Gastrocnemius medialis (tissue), 4 donors: ENCODE data around the gene ATP6AP2. TPM values are rescaled to one million over a fixed set of nuclear protein-coding genes. Genes with fewer than 3 reads are reported as not detected.
"Not testable (repeated sequence)": the region's sequence is repeated elsewhere in the genome, so short reads cannot be mapped to it uniquely, and the experiment has no call there.

ENCODE experiments used
- ATAC-seq, 2 donors: fragments of 150-250 bp; one replicate each; pipeline ENCODE4 v1.9.1; 2016
- DNase-seq, 2 donors: peaks; one replicate each; pipeline ENCODE4 v3.0.0-alpha.2; 2019
- H3K27ac ChIP-seq, 4 donors: fragments of 200-600 bp; sonication (generic); 1 replicate in 1 of 4; 2 replicates in 3 of 4; pipeline ENCODE4 v1.5.1; 2016 to 2018; ENCODE audit warnings: mild to moderate bottlenecking in 2 of 4, moderate library complexity in 1 of 4
- H3K27me3 ChIP-seq, 3 donors: fragments of 200-600 bp; sonication (generic) in 2 of 3; 1 replicate in 1 of 3; 2 replicates in 2 of 3; pipeline versions ENCODE4 v1.5.1 to v1.6.0; 2016 to 2019; ENCODE audit warnings: mild to moderate bottlenecking in 1 of 3, moderate library complexity in 1 of 3
- H3K36me3 ChIP-seq, 2 donors: fragments of 200-600 bp; sonication (generic) in 1 of 2; one replicate each; pipeline ENCODE4 v1.5.1; 2017 to 2018
- H3K4me1 ChIP-seq, 2 donors: fragments of 200-600 bp; sonication (generic) in 1 of 2; one replicate each; pipeline ENCODE4 v1.5.1; 2016 to 2017; ENCODE audit warnings: mild to moderate bottlenecking in 2 of 2
- H3K4me3 ChIP-seq, 4 donors: fragments of 200-600 bp; sonication (generic) in 3 of 4; 1 replicate in 1 of 4; 2 replicates in 3 of 4; pipeline ENCODE4 v1.5.1; 2016 to 2019; ENCODE audit warnings: mild to moderate bottlenecking in 2 of 4
- H3K9me3 ChIP-seq, 3 donors: fragments of 200-600 bp; sonication (generic) in 2 of 3; 1 replicate in 1 of 3; 2 replicates in 2 of 3; pipeline ENCODE4 v1.5.1; 2016 to 2019
- POLR2A ChIP-seq, 2 donors: fragments of 450-650 bp; IDR thresholded peaks; one replicate each; pipeline ENCODE4 v1.6.1; 2017; ENCODE audit warnings: antibody characterized with exemption in 2 of 2, mild to moderate bottlenecking in 2 of 2, moderate library complexity in 2 of 2
- in situ Hi-C, 4 donors: fragments of 200-750 bp; cut with MboI; loops; one replicate each; pipeline versions ENCODE4 v1.15.0 to v1.8.0; 2017; ENCODE audit warnings: low sequenced_read_pairs in 4 of 4
- intact Hi-C: fragments of 100-400 bp; cut with DNase I; formaldehyde crosslinking; loops from one replicate; pipeline ENCODE4 v1.15.1; 2023; ENCODE audit warnings: low total_unique reads
- total RNA-seq, 4 donors: library from RNA; depleted of rRNA; stranded (reverse); fragments of >200 nt; gene quantifications; one replicate each; pipeline versions ENCODE4 v1.1.0 to v1.2.3, GENCODE V29; 2016
- TF ChIP-seq, protein P1 (sequence below), 5 experiments: fragments of 450-650 bp in 3 of 5; fragments of 200-600 bp in 2 of 5; sonication (generic) in 2 of 5; IDR thresholded peaks in 4 of 5; conservative IDR thresholded peaks in 1 of 5; 1 replicate in 4 of 5; 2 replicates in 1 of 5; pipeline ENCODE4 v1.5.1; 2016 to 2019; ENCODE audit warnings: antibody characterized with exemption in 5 of 5, mild to moderate bottlenecking in 3 of 5, moderate library complexity in 3 of 5

Gene ATP6AP2
- total RNA-seq, 4 donors from 2014 or later, result 23.2 to 40.1 (median 31.5) TPM

DNA sequence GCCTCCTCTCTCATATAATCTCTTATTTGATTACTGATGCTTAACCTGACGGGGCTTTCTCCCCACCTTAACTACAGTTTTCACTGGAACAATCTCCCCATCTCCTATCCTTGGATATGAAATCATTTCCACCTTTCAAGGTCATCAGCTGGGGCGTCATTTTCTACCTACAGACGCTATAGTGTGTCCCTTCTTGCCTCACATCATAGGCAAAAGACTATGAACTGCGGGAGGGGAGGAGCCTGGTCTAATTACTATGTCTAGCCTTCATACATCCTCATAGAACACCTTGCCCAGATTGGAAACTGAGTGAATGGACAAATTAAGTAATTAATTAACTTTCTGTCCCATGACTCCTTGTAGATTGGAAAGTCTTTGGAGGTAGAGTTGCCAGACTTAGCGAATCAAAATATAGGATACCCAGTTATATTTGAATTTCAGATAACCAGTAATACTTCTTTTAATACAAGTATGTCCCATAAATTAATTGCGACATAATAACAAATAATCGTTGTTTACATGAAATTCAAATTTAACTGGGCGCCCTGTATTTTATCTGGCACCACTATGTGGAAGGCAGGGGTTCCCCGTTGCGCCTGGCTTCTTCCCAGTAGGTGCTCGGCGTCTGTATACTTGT lies 752 bp upstream of the ATP6AP2 start:
- DNase-seq (no peak), ATAC-seq (no peak)
- in situ Hi-C loops, result no loop called here
- no peaks in the 10 kb centered on the region for H3K36me3 ChIP-seq
- peak overlapping the region; percentile 84 to 93 (median 92) for H3K27ac ChIP-seq
- H3K9me3 ChIP-seq, result no peaks in the 10 kb centered on the region
- H3K4me1 ChIP-seq, result peaks cover 0 to 4% of the 10 kb centered on the region in 2 donors
- TF ChIP-seq POLR2A (IDR thresholded peaks at IDR 0.05), result no peak
- TF ChIP-seq, protein P1, sequence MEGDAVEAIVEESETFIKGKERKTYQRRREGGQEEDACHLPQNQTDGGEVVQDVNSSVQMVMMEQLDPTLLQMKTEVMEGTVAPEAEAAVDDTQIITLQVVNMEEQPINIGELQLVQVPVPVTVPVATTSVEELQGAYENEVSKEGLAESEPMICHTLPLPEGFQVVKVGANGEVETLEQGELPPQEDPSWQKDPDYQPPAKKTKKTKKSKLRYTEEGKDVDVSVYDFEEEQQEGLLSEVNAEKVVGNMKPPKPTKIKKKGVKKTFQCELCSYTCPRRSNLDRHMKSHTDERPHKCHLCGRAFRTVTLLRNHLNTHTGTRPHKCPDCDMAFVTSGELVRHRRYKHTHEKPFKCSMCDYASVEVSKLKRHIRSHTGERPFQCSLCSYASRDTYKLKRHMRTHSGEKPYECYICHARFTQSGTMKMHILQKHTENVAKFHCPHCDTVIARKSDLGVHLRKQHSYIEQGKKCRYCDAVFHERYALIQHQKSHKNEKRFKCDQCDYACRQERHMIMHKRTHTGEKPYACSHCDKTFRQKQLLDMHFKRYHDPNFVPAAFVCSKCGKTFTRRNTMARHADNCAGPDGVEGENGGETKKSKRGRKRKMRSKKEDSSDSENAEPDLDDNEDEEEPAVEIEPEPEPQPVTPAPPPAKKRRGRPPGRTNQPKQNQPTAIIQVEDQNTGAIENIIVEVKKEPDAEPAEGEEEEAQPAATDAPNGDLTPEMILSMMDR (IDR thresholded peaks at IDR 0.05 in 4 of 5, conservative IDR thresholded peaks at IDR 0.05 in 1 of 5), result no peak
- peak overlapping the region; percentile 60 to 73 (median 66) for H3K4me3 ChIP-seq
- H3K27me3 ChIP-seq, result peaks cover 0 to 5% (median 0%) of the 10 kb centered on the region in 3 donors
- intact Hi-C loops, result loop anchor here (5.0 kb wide), 1 partner anchor 67 kb away; the partner anchor contains the start of gene CXorf38

DNA sequence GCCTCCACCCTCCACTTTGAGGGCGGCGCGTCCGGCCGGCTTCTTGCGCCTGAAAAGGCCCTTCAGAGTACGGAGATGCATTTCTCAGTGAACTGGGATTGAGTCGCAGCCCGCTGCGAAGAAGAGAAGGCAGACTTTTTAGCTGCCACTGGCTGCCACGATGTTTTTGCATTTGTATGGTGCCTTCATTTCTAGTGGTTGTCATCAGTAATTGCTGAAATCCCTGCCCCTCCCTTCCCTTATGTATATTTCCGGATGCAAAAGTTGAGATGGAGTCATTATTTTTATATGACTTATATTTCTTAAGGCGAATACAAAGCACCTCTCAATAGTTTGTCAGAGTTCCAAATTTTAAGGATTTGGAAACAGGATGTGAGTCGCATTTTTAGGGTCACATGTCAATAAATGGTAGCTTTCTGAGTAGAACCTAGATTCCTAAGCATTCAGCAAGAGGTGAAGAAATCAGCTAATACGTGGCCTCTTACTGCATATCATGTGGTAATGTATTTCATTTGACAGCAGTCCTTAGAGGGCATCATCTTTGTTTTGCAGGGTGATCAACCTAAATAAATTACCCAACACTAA lies 658 bp downstream of the ATP6AP2 start:
- DNase-seq (no peak), ATAC-seq (no peak)
- no peak for TF ChIP-seq POLR2A (IDR thresholded peaks at IDR 0.05)
- TF ChIP-seq, protein P1 (IDR thresholded peaks at IDR 0.05 in 4 of 5, conservative IDR thresholded peaks at IDR 0.05 in 1 of 5), result no peak
- Histone ChIP-seq H3K36me3 (no peaks in the 10 kb centered on the region), H3K9me3 (no peaks in the 10 kb centered on the region), H3K27me3 (peaks cover 0 to 5% (median 0%) of the 10 kb centered on the region in 3 donors), H3K4me1 (peaks cover 0 to 4% of the 10 kb centered on the region in 2 donors), H3K27ac (peak overlapping the region; percentile 84 to 93 (median 92)), H3K4me3 (peak overlapping the region; percentile 65 to 73 (median 70))
- in situ Hi-C loops (no loop called here), intact Hi-C loops (loop anchor here (5.0 kb wide), 1 partner anchor 66 kb away; the partner anchor contains the start of gene CXorf38)

DNA sequence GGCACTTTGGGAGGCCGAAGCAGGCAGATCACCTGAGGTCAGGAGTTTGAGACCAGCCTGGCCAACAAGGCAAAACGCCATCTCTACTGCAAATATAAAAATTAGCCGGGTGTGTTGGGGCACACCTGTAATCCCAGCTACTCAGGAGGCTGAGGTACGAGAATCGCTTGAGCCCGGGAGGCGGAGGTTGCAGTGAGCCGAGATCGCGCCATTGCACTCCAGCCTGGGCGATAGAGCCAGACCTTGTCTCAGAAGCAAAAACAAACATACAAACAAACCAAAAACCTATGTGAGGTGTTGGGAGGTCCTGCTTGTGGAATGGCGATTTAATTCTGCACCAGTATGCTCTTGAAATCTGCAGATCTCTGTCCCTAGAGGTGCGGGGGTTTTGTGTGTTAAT lies 1.4 kb downstream of the ATP6AP2 start:
- ATAC-seq, H3K27ac ChIP-seq, H3K4me1 ChIP-seq, in situ Hi-C loops, H3K27me3 ChIP-seq, H3K9me3 ChIP-seq, DNase-seq, H3K36me3 ChIP-seq: not testable (repeated sequence)
- peak overlapping the region in 2 of 4 donors; percentile 65 to 73 for H3K4me3 ChIP-seq
- intact Hi-C loops, result loop anchor here (5.0 kb wide), 1 partner anchor 65 kb away; the partner anchor contains the start of gene CXorf38

DNA sequence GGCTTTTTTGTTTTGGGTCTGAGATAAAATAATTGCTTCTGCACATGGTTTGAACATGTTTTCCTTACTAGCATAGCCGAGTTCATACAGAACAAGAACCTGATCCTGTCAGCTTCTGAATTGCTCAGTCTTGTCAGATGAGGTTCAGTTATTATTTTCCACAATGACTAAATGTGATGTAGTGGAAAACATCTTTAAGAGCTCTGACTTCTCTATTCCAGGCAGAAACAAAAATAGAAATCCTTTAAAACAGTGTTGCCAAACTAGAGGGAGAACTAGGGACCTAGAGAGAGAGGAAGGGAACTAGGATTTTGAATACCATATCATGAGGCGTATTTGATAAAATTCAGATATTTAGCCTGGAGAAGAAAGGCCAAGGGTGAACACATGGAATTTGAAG lies 2.0 kb downstream of the ATP6AP2 start:
- no peaks in the 10 kb centered on the region for H3K36me3 ChIP-seq
- ATAC-seq, result no peak
- intact Hi-C loops, result loop anchor here (5.0 kb wide), 1 partner anchor 64 kb away; the partner anchor contains the start of gene CXorf38
- DNase-seq, result no peak
- peaks cover 0 to 4% of the 10 kb centered on the region in 2 donors for H3K4me1 ChIP-seq
- no peak overlapping the region for H3K4me3 ChIP-seq
- H3K27ac ChIP-seq, result no peak overlapping the region
- no peaks in the 10 kb centered on the region for H3K9me3 ChIP-seq
- peaks cover 0 to 5% (median 0%) of the 10 kb centered on the region in 3 donors for H3K27me3 ChIP-seq
- in situ Hi-C loops, result no loop called here
- TF ChIP-seq, protein P1 (IDR thresholded peaks at IDR 0.05 in 4 of 5, conservative IDR thresholded peaks at IDR 0.05 in 1 of 5), result no peak
- no peak for TF ChIP-seq POLR2A (IDR thresholded peaks at IDR 0.05)

DNA sequence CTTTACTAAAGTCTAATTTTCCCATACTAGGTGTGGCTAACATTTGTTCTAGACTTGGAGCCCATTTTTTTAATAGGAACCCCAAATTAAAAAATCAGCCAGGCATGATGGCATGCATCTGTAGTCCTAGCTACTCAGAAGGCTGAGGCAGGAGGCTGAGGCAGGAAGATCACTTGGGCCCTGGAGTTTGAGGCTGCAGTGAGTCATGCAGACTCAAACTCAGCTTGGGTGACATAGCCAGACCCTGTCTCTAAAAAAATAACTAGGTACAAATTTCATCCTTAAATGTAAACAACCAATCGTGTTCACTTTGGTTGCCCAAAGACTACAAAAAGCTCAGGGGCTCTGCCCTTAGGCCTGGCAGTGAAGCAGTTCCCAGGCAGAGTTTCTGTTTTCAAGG lies 6.9 kb downstream of the ATP6AP2 start:
- H3K4me3 ChIP-seq, H3K27me3 ChIP-seq, H3K9me3 ChIP-seq, intact Hi-C loops, H3K27ac ChIP-seq, ATAC-seq, in situ Hi-C loops, DNase-seq, H3K4me1 ChIP-seq: not testable (repeated sequence)
- H3K36me3 ChIP-seq, result peaks cover 0 to 12% of the 10 kb centered on the region in 2 donors

DNA sequence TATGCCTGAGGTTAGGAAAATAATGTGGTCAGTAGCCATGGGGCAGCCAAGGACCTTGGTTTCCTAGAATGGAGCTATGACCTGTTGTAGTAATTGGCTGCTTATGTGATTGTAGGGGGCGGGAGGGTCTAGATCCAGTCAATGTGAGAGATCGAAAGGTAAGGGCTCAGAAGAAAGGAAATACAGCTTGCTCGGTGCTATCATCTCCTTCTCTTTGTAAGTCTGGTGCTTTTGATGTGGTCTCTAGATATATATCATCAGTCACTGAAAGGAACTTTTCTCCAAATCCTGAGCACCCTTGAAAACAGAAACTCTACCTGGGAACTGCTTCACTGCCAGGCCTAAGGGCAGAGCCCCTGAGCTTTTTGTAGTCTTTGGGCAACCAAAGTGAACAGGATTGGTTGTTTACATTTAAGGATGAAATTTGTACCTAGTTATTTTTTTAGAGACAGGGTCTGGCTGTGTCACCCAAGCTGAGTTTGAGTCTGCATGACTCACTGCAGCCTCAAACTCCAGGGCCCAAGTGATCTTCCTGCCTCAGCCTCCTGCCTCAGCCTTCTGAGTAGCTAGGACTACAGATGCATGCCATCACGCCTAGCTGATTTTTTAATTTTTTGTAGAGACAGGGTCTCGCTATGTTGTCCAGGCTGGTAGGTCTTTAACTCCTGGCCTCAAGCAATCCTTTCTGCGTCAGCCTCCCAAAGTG lies 9.0 kb downstream of the ATP6AP2 start:
- in situ Hi-C loops, result not testable (repeated sequence)

More for the DNA sequence above, 9.0 kb downstream of the ATP6AP2 start:
- DNase-seq, H3K9me3 ChIP-seq, ATAC-seq, intact Hi-C loops, H3K27me3 ChIP-seq, H3K27ac ChIP-seq, H3K4me3 ChIP-seq, H3K4me1 ChIP-seq: not testable (repeated sequence)
- H3K36me3 ChIP-seq, result peaks cover 0 to 12% of the 10 kb centered on the region in 2 donors
